ENCODE results near the gene TMEM52. TPM values are rescaled to one million over a fixed set of nuclear protein-coding genes. Genes with fewer than 3 reads are reported as not detected.

TMEM52 gene
- total RNA-seq, 1 experiment from 2014 or later = 1.2 TPM

- Mint-ChIP-seq H3K4me1 (ENCODE audit: insufficient read depth, unreplicated experiment) (no peaks in the 10 kb centered on the region), H3K27ac (ENCODE audit: low read depth, unreplicated experiment) (no peak overlapping the region), H3K4me3 (ENCODE audit: unreplicated experiment) (no peak overlapping the region), H3K9me3 (ENCODE audit: unreplicated experiment) (peaks cover 11% of the 10 kb centered on the region), H3K27me3 (ENCODE audit: insufficient read depth, unreplicated experiment) (peaks cover 17% of the 10 kb centered on the region), H3K36me3 (ENCODE audit: insufficient read depth, unreplicated experiment) (no peaks in the 10 kb centered on the region)
- intact Hi-C loops (cut with micrococcal nuclease) = no loop called here
- no TSS peak for BruUV-seq (replicated peaks)
- TF ChIP-seq CTCF (IDR thresholded peaks at IDR 0.05; ENCODE audit: unreplicated experiment) = no peak
- CTCF ChIA-PET = interaction anchor here (0.7 kb wide), 1 partner anchor 105 kb away, joined by 4 read pairs; no protein-coding TSS in a partner anchor
- DNase-seq (ENCODE audit: unreplicated experiment) = no peak
- POLR2A ChIA-PET = no interaction called here
Observed at GRCh38 chr1:1939296-1940122, 20.4 kb upstream of the TMEM52 start.

GRCh38 chr1:1938613-1939295, 19.7 kb upstream of the TMEM52 start:
- no peak for TF ChIP-seq CTCF (IDR thresholded peaks at IDR 0.05; ENCODE audit: unreplicated experiment)
- Mint-ChIP-seq H3K4me3 (ENCODE audit: unreplicated experiment) (no peak overlapping the region), H3K9me3 (ENCODE audit: unreplicated experiment) (peaks cover 19% of the 10 kb centered on the region), H3K36me3 (ENCODE audit: insufficient read depth, unreplicated experiment) (no peaks in the 10 kb centered on the region), H3K27me3 (ENCODE audit: insufficient read depth, unreplicated experiment) (peaks cover 17% of the 10 kb centered on the region), H3K4me1 (ENCODE audit: insufficient read depth, unreplicated experiment) (no peaks in the 10 kb centered on the region), H3K27ac (ENCODE audit: low read depth, unreplicated experiment) (no peak overlapping the region)
- DNase-seq (ENCODE audit: unreplicated experiment) = no peak
- intact Hi-C loops (cut with micrococcal nuclease) = no loop called here
- ChIA-PET CTCF (no interaction called here), POLR2A (no interaction called here)
- no TSS peak for BruUV-seq (replicated peaks)

GRCh38 chr1:1938276-1938573, 19.1 kb upstream of the TMEM52 start:
- ChIA-PET POLR2A (no interaction called here), CTCF (no interaction called here)
- Mint-ChIP-seq H3K27me3 (ENCODE audit: insufficient read depth, unreplicated experiment) (peaks cover 17% of the 10 kb centered on the region), H3K36me3 (ENCODE audit: insufficient read depth, unreplicated experiment) (no peaks in the 10 kb centered on the region), H3K4me1 (ENCODE audit: insufficient read depth, unreplicated experiment) (no peaks in the 10 kb centered on the region), H3K4me3 (ENCODE audit: unreplicated experiment) (no peak overlapping the region), H3K9me3 (ENCODE audit: unreplicated experiment) (peaks cover 19% of the 10 kb centered on the region), H3K27ac (ENCODE audit: low read depth, unreplicated experiment) (no peak overlapping the region)
- intact Hi-C loops (cut with micrococcal nuclease) = no loop called here
- no peak for TF ChIP-seq CTCF (IDR thresholded peaks at IDR 0.05; ENCODE audit: unreplicated experiment)
- no TSS peak for BruUV-seq (replicated peaks)
- no peak for DNase-seq (ENCODE audit: unreplicated experiment)

- no peak for TF ChIP-seq CTCF (IDR thresholded peaks at IDR 0.05; ENCODE audit: unreplicated experiment)
- Mint-ChIP-seq H3K9me3 (ENCODE audit: unreplicated experiment) (peaks cover 19% of the 10 kb centered on the region), H3K4me3 (ENCODE audit: unreplicated experiment) (no peak overlapping the region), H3K27me3 (ENCODE audit: insufficient read depth, unreplicated experiment) (peaks cover 17% of the 10 kb centered on the region), H3K4me1 (ENCODE audit: insufficient read depth, unreplicated experiment) (no peaks in the 10 kb centered on the region), H3K27ac (ENCODE audit: low read depth, unreplicated experiment) (no peak overlapping the region), H3K36me3 (ENCODE audit: insufficient read depth, unreplicated experiment) (no peaks in the 10 kb centered on the region)
- POLR2A ChIA-PET = no interaction called here
- no TSS peak for BruUV-seq (replicated peaks)
- DNase-seq (ENCODE audit: unreplicated experiment) = no peak
- CTCF ChIA-PET = no interaction called here
- intact Hi-C loops (cut with micrococcal nuclease) = no loop called here
Observed at GRCh38 chr1:1937549-1938275, 18.6 kb upstream of the TMEM52 start.

Data from MCF 10A (cell line).